Aorta (tissue), 5 donors: Measurements from ENCODE around the gene CYBA. TPM values are rescaled to one million over a fixed set of nuclear protein-coding genes. Genes with fewer than 3 reads are reported as not detected.

Experiments used
- ATAC-seq: fragments of 200-7000 bp; cut with Tn5 transposase; one replicate; pipeline ENCODE4 v1.9.1; 2022; ENCODE audit warnings: moderate library complexity; ENCODE audit not compliant: low FRiP score
- DNase-seq, 2 donors: peaks; one replicate each; pipeline ENCODE4 v3.0.0-alpha.2; 2020
- H3K27ac ChIP-seq, 2 donors: one replicate each; pipeline ENCODE4 v1.5.1; 2013; ENCODE audit warnings: low read length in 2 of 2, mild to moderate bottlenecking in 2 of 2, moderate library complexity in 2 of 2, control low read depth in 1 of 2, inconsistent platforms in 1 of 2, low read depth in 1 of 2
- H3K27me3 ChIP-seq, 2 donors: one replicate each; pipeline ENCODE4 v1.6.1; 2013; ENCODE audit warnings: control low read depth in 1 of 2, low read length in 1 of 2, mild to moderate bottlenecking in 1 of 2, moderate library complexity in 1 of 2; ENCODE audit not compliant: insufficient read depth in 2 of 2, control insufficient read depth in 1 of 2
- H3K36me3 ChIP-seq, 2 donors: one replicate each; pipeline ENCODE4 v1.6.1; 2013; ENCODE audit warnings: control low read depth in 1 of 2, low read length in 1 of 2, mild to moderate bottlenecking in 1 of 2; ENCODE audit not compliant: insufficient read depth in 2 of 2, control insufficient read depth in 1 of 2
- H3K4me1 ChIP-seq, 2 donors: one replicate each; pipeline ENCODE4 v1.6.1; 2013; ENCODE audit warnings: low read length in 2 of 2, control low read depth in 1 of 2, mild to moderate bottlenecking in 1 of 2, moderate library complexity in 1 of 2; ENCODE audit not compliant: insufficient read depth in 2 of 2, control insufficient read depth in 1 of 2
- H3K4me3 ChIP-seq, 2 donors: one replicate each; pipeline ENCODE4 v1.5.1; 2013; ENCODE audit warnings: low read length in 2 of 2, control low read depth in 1 of 2, mild to moderate bottlenecking in 1 of 2
- H3K9me3 ChIP-seq: one replicate; pipeline ENCODE4 v1.6.1; 2013; ENCODE audit warnings: mild to moderate bottlenecking, low read length; ENCODE audit not compliant: control insufficient read depth
- WGBS, 2 donors: extraction: QIAGEN DNeasy Blood & Tissue Kit; methylation state at CpG; one replicate each; pipeline ENCODE4 v1.1.7; 2013; 5-methylcytosine and 5-hydroxymethylcytosine counted together
- intact Hi-C, 2 donors: fragments of 100-400 bp; cut with DNase I; formaldehyde crosslinking; loops; one replicate each; pipeline versions ENCODE4 v1.14.2 to v1.15.0; 2022
- polyA plus RNA-seq, 2 donors: library from polyadenylated mRNA; stranded (reverse); fragments of 200-250 nt; gene quantifications; one replicate each; pipeline ENCODE4 v1.2.3, GENCODE V29; 2013
- total RNA-seq, 2 donors: library from RNA; stranded (reverse); fragmentation: NEBNext Ultra II Directional; extraction: Animal tissue kit (Norgen Biotek cat#: 25700); gene quantifications; one replicate each; pipeline ENCODE4 v1.2.1, GENCODE V29; 2021
- donor health status: healthy with polysubstance abuse.
- donor health status: Bipolar disorder and iron deficiency.
- donor health status: DM: no; HTN: no; CAD: no.
- donor health status: DM: no; HTN: no; CAD: no.
- donor health status: DM: yes; HTN: yes; CAD: no.

The CYBA gene
- total and polyA plus RNA-seq, 4 donors = 79.2 to 148 (median 103) TPM

GRCh38 chr16:88653101-88653500, 2.2 kb upstream of the CYBA start:
- WGBS, 2 donors = 88 to 92% methylated on average over 13 of the region's 13 CpGs
- H3K36me3 ChIP-seq = peaks cover 0 to 2% of the 10 kb centered on the region in 2 donors
- no peak for ATAC-seq

GRCh38 chr16:88652762-88653063, 1.9 kb upstream of the CYBA start:
- Histone ChIP-seq H3K36me3 (peaks cover 0 to 2% of the 10 kb centered on the region in 2 donors), H3K27ac (no peak overlapping the region), H3K9me3 (no peaks in the 10 kb centered on the region), H3K27me3 (no peaks in the 10 kb centered on the region), H3K4me3 (no peak overlapping the region), H3K4me1 (no peaks in the 10 kb centered on the region)
- intact Hi-C loops = no loop called here
- 94 to 98% methylated on average over 8 of the region's 8 CpGs for WGBS, 2 donors
- no peak for ATAC-seq
- DNase-seq = no peak

More at GRCh38 chr16:88653101-88653500, 2.2 kb upstream of the CYBA start:
- DNase-seq = no peak
- H3K27ac ChIP-seq = no peak overlapping the region
- intact Hi-C loops = no loop called here
- H3K4me1 ChIP-seq = no peaks in the 10 kb centered on the region
- no peaks in the 10 kb centered on the region for H3K9me3 ChIP-seq
- H3K4me3 ChIP-seq = no peak overlapping the region
- no peaks in the 10 kb centered on the region for H3K27me3 ChIP-seq

GRCh38 chr16:88651989-88652761, 1.3 kb upstream of the CYBA start:
- H3K27ac ChIP-seq = no peak overlapping the region
- H3K36me3 ChIP-seq = peaks cover 0 to 2% of the 10 kb centered on the region in 2 donors
- no peak overlapping the region for H3K4me3 ChIP-seq

GRCh38 chr16:88651276-88651988, 579 bp upstream of the CYBA start:
- ATAC-seq (peak; percentile 30), DNase-seq (peak; percentile 75 to 77)
- no peaks in the 10 kb centered on the region for H3K27me3 ChIP-seq
- no peak overlapping the region for H3K4me3 ChIP-seq
- peaks cover 0 to 2% of the 10 kb centered on the region in 2 donors for H3K36me3 ChIP-seq
- intact Hi-C loops = no loop called here
- H3K4me1 ChIP-seq = no peaks in the 10 kb centered on the region
- 55 to 56% methylated on average over 24 of the region's 24 CpGs for WGBS, 2 donors
- H3K27ac ChIP-seq = no peak overlapping the region
- H3K9me3 ChIP-seq = no peaks in the 10 kb centered on the region

More at GRCh38 chr16:88651989-88652761, 1.3 kb upstream of the CYBA start:
- Histone ChIP-seq H3K4me1 (no peaks in the 10 kb centered on the region), H3K9me3 (no peaks in the 10 kb centered on the region), H3K27me3 (no peaks in the 10 kb centered on the region)
- intact Hi-C loops = no loop called here
- no peak for ATAC-seq
- DNase-seq = peak; percentile 48 to 77
- WGBS, 2 donors = 88 to 93% methylated on average over 29 of the region's 29 CpGs

- intact Hi-C loops = no loop called here
- H3K27ac ChIP-seq = no peak overlapping the region
- peak; percentile 40 for ATAC-seq
- H3K9me3 ChIP-seq = no peaks in the 10 kb centered on the region
- H3K4me1 ChIP-seq = no peaks in the 10 kb centered on the region
- H3K4me3 ChIP-seq = peak overlapping the region; percentile 48 to 51
- H3K27me3 ChIP-seq = no peaks in the 10 kb centered on the region
- peak; percentile 75 to 77 for DNase-seq
- peaks cover 0 to 2% of the 10 kb centered on the region in 2 donors for H3K36me3 ChIP-seq
- 10 to 12% methylated on average over 25 to 37 of the region's 37 CpGs for WGBS, 2 donors
These were observed 717 bp downstream of the CYBA start for GRCh38 chr16:88649924-88650748.

GRCh38 chr16:88649195-88649923, 1.5 kb downstream of the CYBA start:
- Histone ChIP-seq H3K4me1 (no peaks in the 10 kb centered on the region), H3K27ac (no peak overlapping the region), H3K27me3 (no peaks in the 10 kb centered on the region), H3K4me3 (no peak overlapping the region), H3K9me3 (no peaks in the 10 kb centered on the region), H3K36me3 (no peaks in the 10 kb centered on the region)
- 82 to 90% methylated on average over 19 to 20 of the region's 20 CpGs for WGBS, 2 donors
- no peak for ATAC-seq
- peak in 1 of 2 donors; percentile 50 for DNase-seq
- intact Hi-C loops = no loop called here

- ATAC-seq = no peak
- DNase-seq = peak in 1 of 2 donors; percentile 45
- Histone ChIP-seq H3K27ac (no peak overlapping the region), H3K9me3 (no peaks in the 10 kb centered on the region), H3K4me3 (no peak overlapping the region), H3K27me3 (no peaks in the 10 kb centered on the region), H3K4me1 (no peaks in the 10 kb centered on the region), H3K36me3 (no peaks in the 10 kb centered on the region)
- WGBS, 2 donors = 91 to 92% methylated on average over 20 to 22 of the region's 22 CpGs
- intact Hi-C loops = no loop called here
These were observed 3.4 kb downstream of the CYBA start for GRCh38 chr16:88647178-88648070.
